Measurements from ENCODE around the gene CCDC57. TPM values are rescaled to one million over a fixed set of nuclear protein-coding genes. Genes with fewer than 3 reads are reported as not detected.

Gene CCDC57
- total RNA-seq, 1 experiment from 2014 or later = 22.1 TPM

GRCh38 chr17:82238472-82239201 is 26.0 kb upstream of the CCDC57 start:
- in situ Hi-C loops (cut with HindIII; ENCODE audit: low sequenced_read_pairs) = no loop called here
- DNase-seq (ENCODE audit: low spot score) = peak; percentile 53

GRCh38 chr17:82237746-82238471 is 25.3 kb upstream of the CCDC57 start:
- DNase-seq (ENCODE audit: low spot score) = no peak
- in situ Hi-C loops (cut with HindIII; ENCODE audit: low sequenced_read_pairs) = no loop called here

GRCh38 chr17:82237083-82237745 is 24.6 kb upstream of the CCDC57 start:
- in situ Hi-C loops (cut with HindIII; ENCODE audit: low sequenced_read_pairs) = no loop called here
- DNase-seq (ENCODE audit: low spot score) = no peak

GRCh38 chr17:82236142-82236971 is 23.7 kb upstream of the CCDC57 start:
- in situ Hi-C loops (cut with HindIII; ENCODE audit: low sequenced_read_pairs) = no loop called here
- DNase-seq (ENCODE audit: low spot score) = peak; percentile 77

- no peak for DNase-seq (ENCODE audit: low spot score)
- in situ Hi-C loops (cut with HindIII; ENCODE audit: low sequenced_read_pairs) = no loop called here
Observed at GRCh38 chr17:82235775-82236141, 23.1 kb upstream of the CCDC57 start.

GRCh38 chr17:82235056-82235774 is 22.6 kb upstream of the CCDC57 start:
- in situ Hi-C loops (cut with HindIII; ENCODE audit: low sequenced_read_pairs) = no loop called here
- no peak for DNase-seq (ENCODE audit: low spot score)

GRCh38 chr17:82234211-82235055 is 21.8 kb upstream of the CCDC57 start:
- in situ Hi-C loops (cut with HindIII; ENCODE audit: low sequenced_read_pairs) = no loop called here
- DNase-seq (ENCODE audit: low spot score) = no peak

GRCh38 chr17:82232876-82233785 is 20.5 kb upstream of the CCDC57 start:
- in situ Hi-C loops (cut with HindIII; ENCODE audit: low sequenced_read_pairs) = no loop called here
- DNase-seq (ENCODE audit: low spot score) = no peak

GRCh38 chr17:82232322-82232820 is 19.7 kb upstream of the CCDC57 start:
- in situ Hi-C loops (cut with HindIII; ENCODE audit: low sequenced_read_pairs) = no loop called here
- DNase-seq (ENCODE audit: low spot score) = no peak

- DNase-seq (ENCODE audit: low spot score) = no peak
- in situ Hi-C loops (cut with HindIII; ENCODE audit: low sequenced_read_pairs) = no loop called here
Observed at GRCh38 chr17:82231562-82232321, 19.1 kb upstream of the CCDC57 start.

GRCh38 chr17:82231312-82231561 is 18.6 kb upstream of the CCDC57 start:
- DNase-seq (ENCODE audit: low spot score) = no peak
- in situ Hi-C loops (cut with HindIII; ENCODE audit: low sequenced_read_pairs) = no loop called here

- in situ Hi-C loops (cut with HindIII; ENCODE audit: low sequenced_read_pairs) = no loop called here
Observed at GRCh38 chr17:82230609-82231311, 18.1 kb upstream of the CCDC57 start.

GRCh38 chr17:82229698-82230608 is 17.3 kb upstream of the CCDC57 start:
- in situ Hi-C loops (cut with HindIII; ENCODE audit: low sequenced_read_pairs) = no loop called here
- no peak for DNase-seq (ENCODE audit: low spot score)

More at GRCh38 chr17:82230609-82231311, 18.1 kb upstream of the CCDC57 start:
- peak; percentile 49 for DNase-seq (ENCODE audit: low spot score)

- no peak for DNase-seq (ENCODE audit: low spot score)
- in situ Hi-C loops (cut with HindIII; ENCODE audit: low sequenced_read_pairs) = no loop called here
Observed at GRCh38 chr17:82228842-82229697, 16.4 kb upstream of the CCDC57 start, which contains the start of gene SLC16A3. SLC16A3 (plus strand) TSS chr17:82229042; CDS start chr17:82236009, 6,967 bp downstream.
